Kidney (tissue), 14 donors: Measurements from ENCODE around the gene XPO1. TPM values are rescaled to one million over a fixed set of nuclear protein-coding genes. Genes with fewer than 3 reads are reported as not detected.

ENCODE experiments used
- DNase-seq, 5 donors: peaks; one replicate each; pipeline ENCODE4 v3.0.0-alpha.2; 2013 to 2020
- FAIRE-seq: peaks from 2 replicates; lab custom pipeline; 2012; peaks lifted over from hg19 to GRCh38; lab: Jason Lieb, UNC
- H3K27ac ChIP-seq, 2 donors: one replicate each; pipeline ENCODE4 v1.7.0; 2013; ENCODE audit warnings: low read depth in 2 of 2, low read length in 2 of 2, inconsistent platforms in 1 of 2
- H3K27me3 ChIP-seq: one replicate; pipeline ENCODE4 v1.7.1; 2013; ENCODE audit warnings: low read length, inconsistent platforms; ENCODE audit not compliant: control insufficient read depth, insufficient read depth
- H3K36me3 ChIP-seq, 3 donors: one replicate each; pipeline versions ENCODE4 v1.7.0 to v1.7.1; 2013; ENCODE audit warnings: low read length in 3 of 3, control low read depth in 1 of 3, inconsistent platforms in 1 of 3; ENCODE audit not compliant: insufficient read depth in 3 of 3, control insufficient read depth in 2 of 3
- H3K4me1 ChIP-seq, 3 donors: one replicate each; pipeline versions ENCODE4 v1.7.0 to v1.7.1; 2013; ENCODE audit warnings: low read length in 3 of 3, inconsistent platforms in 1 of 3, low read depth in 1 of 3; ENCODE audit not compliant: control insufficient read depth in 2 of 3, insufficient read depth in 2 of 3
- H3K4me3 ChIP-seq, 3 donors: one replicate each; pipeline versions ENCODE4 v1.7.0 to v1.8.1; 2013; ENCODE audit warnings: low read length in 3 of 3, control low read depth in 1 of 3, inconsistent platforms in 1 of 3
- H3K9ac ChIP-seq, 3 donors: one replicate each; pipeline versions ENCODE4 v1.7.0 to v1.7.1; 2013; ENCODE audit warnings: low read length in 3 of 3, control low read depth in 1 of 3, inconsistent platforms in 1 of 3
- H3K9me3 ChIP-seq, 3 donors: one replicate each; pipeline versions ENCODE4 v1.7.0 to v1.7.1; 2013; ENCODE audit warnings: low read length in 3 of 3, control low read depth in 1 of 3, inconsistent platforms in 1 of 3; ENCODE audit not compliant: control insufficient read depth in 2 of 3, insufficient read depth in 1 of 3
- CTCF ChIP-seq: IDR thresholded peaks from 3 replicates; pipeline ENCODE4 v1.5.1; 2012; ENCODE audit warnings: mild to moderate bottlenecking, moderate library complexity, borderline replicate concordance; ENCODE audit not compliant: insufficient read depth; ENCODE audit errors: extremely low read depth
- intact Hi-C: fragments of 100-400 bp; cut with DNase I; formaldehyde crosslinking; loops from one replicate; pipeline ENCODE4 v1.11.1; 2022
- polyA plus RNA-seq: library from polyadenylated mRNA; stranded (reverse); fragments of 350-450 nt; fragmentation: Illumina TruSeq; extraction: RNeasy Lipid Tissue Mini Kit (QIAGEN cat#74804); gene quantifications from one replicate; pipeline ENCODE4 v1.2.3, GENCODE V29; 2014; ENCODE audit warnings: low read depth, low replicate concordance; ENCODE audit not compliant: insufficient read depth
- total RNA-seq: library from RNA; stranded (reverse); fragmentation: NEBNext Ultra II Directional; extraction: Animal tissue kit (Norgen Biotek cat#: 25700); gene quantifications from one replicate; pipeline ENCODE4 v1.2.1, GENCODE V29; 2021
- donor health status: control.
- donor health status: control.
- donor health status: control.
- donor health status: control.
- donor health status: control.
- donor health status: DM: yes; HTN: yes; CAD: no.
- donor health status: Normal renal cell carcinoma (clear cell type).

Gene XPO1
- total and polyA plus RNA-seq, 2 donors from 2014 or later: 37.8 to 117 TPM

- Histone ChIP-seq H3K9me3 (no peaks in the 10 kb centered on the region), H3K9ac (no peak overlapping the region), H3K4me3 (no peak overlapping the region), H3K4me1 (peaks cover 0 to 4% (median 3%) of the 10 kb centered on the region in 3 donors), H3K27ac (no peak overlapping the region), H3K27me3 (no peaks in the 10 kb centered on the region), H3K36me3 (no peaks in the 10 kb centered on the region)
- FAIRE-seq: no peak
- intact Hi-C loops: no loop called here
- no peak for TF ChIP-seq CTCF
- no peak for DNase-seq
Measured at GRCh38 chr2:61461404-61461803, 76.8 kb downstream of the XPO1 start.

GRCh38 chr2:61460163-61460562, 78.0 kb downstream of the XPO1 start:
- TF ChIP-seq CTCF: no peak
- Histone ChIP-seq H3K36me3 (no peaks in the 10 kb centered on the region), H3K27me3 (no peaks in the 10 kb centered on the region), H3K4me3 (no peak overlapping the region), H3K27ac (no peak overlapping the region), H3K9ac (no peak overlapping the region), H3K4me1 (peaks cover 0 to 8% (median 3%) of the 10 kb centered on the region in 3 donors), H3K9me3 (no peaks in the 10 kb centered on the region)
- intact Hi-C loops: no loop called here
- no peak for DNase-seq
- no peak for FAIRE-seq

- no peaks in the 10 kb centered on the region for H3K36me3 ChIP-seq
- FAIRE-seq (no peak), DNase-seq (no peak)
- H3K4me3 ChIP-seq: no peak overlapping the region
- no peak overlapping the region for H3K9ac ChIP-seq
- H3K27ac ChIP-seq: no peak overlapping the region
- H3K9me3 ChIP-seq: no peaks in the 10 kb centered on the region
- H3K4me1 ChIP-seq: peaks cover 0 to 8% (median 3%) of the 10 kb centered on the region in 3 donors
- intact Hi-C loops: no loop called here
- no peak for TF ChIP-seq CTCF
- H3K27me3 ChIP-seq: no peaks in the 10 kb centered on the region
Measured at GRCh38 chr2:61456746-61457420, 81.3 kb downstream of the XPO1 start.
